Activated CD4-positive, alpha-beta T cell treated with anti-CD3 and anti-CD28 coated beads, Interleukin-2, Interleukin-6, amounts not matched to agents 100 ng/mL and 50 ng/mL, durations not matched to agents 16 hours and 8 hours (primary cell): ENCODE measurements around the gene KRTAP10-4.
"Not testable (repeated sequence)": the region's sequence is repeated elsewhere in the genome, so short reads cannot be mapped to it uniquely, and the experiment has no call there.

ENCODE experiments used
- DNase-seq: peaks from one replicate; pipeline ENCODE4 v3.0.0-alpha.2; 2020

The KRTAP10-4 gene, protein sequence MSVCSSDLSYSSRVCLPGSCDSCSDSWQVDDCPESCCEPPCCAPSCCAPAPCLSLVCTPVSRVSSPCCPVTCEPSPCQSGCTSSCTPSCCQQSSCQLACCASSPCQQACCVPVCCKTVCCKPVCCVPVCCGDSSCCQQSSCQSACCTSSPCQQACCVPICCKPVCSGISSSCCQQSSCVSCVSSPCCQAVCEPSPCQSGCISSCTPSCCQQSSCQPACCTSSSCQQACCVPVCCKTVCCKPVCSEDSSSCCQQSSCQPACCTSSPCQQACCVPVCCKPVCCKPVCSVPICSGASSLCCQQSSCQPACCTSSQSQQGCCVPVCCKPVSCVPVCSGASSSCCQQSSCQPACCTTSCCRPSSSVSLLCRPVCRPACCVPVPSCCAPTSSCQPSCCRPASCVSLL

DNA sequence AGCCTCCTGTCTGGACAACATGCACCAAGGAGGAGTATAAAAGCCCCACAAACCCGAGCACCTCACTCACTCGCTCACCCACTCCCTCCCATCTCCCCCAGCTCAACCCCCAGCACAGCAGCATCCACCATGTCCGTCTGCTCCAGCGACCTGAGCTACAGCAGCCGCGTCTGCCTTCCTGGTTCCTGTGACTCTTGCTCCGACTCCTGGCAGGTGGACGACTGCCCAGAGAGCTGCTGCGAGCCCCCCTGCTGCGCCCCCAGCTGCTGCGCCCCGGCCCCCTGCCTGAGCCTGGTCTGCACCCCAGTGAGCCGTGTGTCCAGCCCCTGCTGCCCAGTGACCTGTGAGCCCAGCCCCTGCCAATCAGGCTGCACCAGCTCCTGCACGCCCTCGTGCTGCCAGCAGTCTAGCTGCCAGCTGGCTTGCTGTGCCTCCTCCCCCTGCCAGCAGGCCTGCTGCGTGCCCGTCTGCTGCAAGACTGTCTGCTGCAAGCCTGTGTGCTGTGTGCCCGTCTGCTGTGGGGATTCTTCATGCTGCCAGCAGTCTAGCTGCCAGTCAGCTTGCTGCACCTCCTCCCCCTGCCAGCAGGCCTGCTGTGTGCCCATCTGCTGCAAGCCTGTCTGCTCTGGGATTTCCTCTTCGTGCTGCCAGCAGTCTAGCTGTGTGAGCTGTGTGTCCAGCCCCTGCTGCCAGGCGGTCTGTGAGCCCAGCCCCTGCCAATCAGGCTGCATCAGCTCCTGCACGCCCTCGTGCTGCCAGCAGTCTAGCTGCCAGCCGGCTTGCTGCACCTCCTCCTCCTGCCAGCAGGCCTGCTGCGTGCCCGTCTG is at the start of gene KRTAP10-4:
Gene KRTAP10-4, plus strand, starts transcription at position 100 of the 827 bp plus-strand sequence. Its CDS starts 30 bp downstream, at position 130.
- not testable (repeated sequence) for DNase-seq

DNA sequence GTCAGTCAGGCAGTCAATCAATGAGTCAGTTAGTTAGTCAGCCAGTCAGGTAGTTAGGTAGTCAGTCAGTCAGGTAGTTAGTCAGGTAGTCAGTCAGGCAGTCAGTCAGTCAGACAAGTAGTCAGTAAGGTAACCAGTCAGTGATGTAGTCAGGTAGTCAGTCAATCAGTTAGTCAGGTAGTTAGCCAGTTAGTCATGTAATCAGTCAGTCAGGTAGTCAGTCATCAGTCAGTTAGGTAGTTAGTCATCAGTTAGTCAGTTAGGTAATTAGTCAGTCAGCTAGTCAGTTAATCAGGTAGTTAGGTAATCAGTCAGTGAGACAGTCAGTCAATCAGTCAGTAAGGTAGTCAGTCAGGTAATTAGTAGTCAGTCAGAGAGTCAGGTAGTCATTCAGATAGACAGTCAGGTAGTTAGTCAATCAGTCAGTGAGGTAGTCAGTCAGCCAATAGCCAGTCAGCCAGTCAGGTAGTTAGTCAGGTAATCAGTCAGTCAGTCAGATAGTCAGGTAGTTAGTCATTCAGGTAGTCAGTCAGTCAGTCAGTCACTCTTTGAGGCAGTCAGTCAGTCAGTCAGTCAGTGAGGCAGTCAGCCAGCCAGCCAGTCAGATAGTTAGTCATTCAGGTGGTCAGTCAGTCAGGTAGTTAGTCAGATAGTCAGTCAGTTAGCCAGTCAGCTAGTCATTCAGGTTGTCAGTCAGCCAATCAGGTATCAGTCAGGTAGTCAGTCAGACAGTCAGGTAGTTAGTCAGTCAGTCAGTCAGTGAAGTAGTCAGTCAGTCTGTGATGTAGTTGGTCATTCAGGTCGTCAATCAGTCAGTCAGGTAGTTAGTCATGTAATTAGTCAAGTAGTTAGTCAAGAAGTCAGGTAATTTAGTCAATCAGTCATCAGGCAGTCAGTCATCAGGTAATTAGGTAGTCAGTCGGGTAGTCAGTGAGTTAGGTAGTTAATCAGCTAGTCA is 48.8 kb upstream of the KRTAP10-4 start:
- DNase-seq: no peak

DNA sequence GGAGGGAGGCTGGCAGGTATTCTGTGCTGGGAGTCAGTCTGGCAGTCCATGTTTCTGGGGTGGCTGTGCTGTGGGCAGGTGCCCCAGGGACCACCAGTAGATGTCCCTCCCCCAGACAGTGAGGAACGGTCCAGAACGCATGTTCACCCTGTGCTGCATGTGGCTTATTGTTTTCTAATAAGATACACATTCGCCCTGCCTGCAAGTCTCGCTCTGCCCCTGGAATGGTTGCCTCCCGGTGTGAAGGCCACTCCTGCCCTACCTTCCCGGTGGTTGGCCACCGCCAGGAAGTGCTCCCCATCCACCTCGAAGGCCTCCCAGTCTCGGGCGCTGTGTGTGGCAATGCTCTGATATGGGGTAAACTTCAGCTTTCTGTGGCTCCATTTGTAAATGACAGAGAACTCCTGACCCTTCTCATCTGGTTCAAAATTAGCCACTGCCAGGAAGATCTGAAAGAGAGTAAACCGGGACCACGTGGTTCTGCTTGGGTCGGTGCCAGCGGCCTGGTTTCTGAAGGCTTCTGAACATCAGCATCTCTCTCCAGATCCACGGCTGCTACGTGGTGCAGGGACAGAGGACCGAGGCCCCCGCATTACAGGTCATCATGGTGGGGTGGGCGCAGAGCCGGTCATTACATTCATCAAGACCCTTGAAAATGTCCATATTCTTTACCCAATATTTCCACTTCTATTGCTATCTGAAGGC is 48.0 kb upstream of the KRTAP10-4 start:
- no peak for DNase-seq

DNA sequence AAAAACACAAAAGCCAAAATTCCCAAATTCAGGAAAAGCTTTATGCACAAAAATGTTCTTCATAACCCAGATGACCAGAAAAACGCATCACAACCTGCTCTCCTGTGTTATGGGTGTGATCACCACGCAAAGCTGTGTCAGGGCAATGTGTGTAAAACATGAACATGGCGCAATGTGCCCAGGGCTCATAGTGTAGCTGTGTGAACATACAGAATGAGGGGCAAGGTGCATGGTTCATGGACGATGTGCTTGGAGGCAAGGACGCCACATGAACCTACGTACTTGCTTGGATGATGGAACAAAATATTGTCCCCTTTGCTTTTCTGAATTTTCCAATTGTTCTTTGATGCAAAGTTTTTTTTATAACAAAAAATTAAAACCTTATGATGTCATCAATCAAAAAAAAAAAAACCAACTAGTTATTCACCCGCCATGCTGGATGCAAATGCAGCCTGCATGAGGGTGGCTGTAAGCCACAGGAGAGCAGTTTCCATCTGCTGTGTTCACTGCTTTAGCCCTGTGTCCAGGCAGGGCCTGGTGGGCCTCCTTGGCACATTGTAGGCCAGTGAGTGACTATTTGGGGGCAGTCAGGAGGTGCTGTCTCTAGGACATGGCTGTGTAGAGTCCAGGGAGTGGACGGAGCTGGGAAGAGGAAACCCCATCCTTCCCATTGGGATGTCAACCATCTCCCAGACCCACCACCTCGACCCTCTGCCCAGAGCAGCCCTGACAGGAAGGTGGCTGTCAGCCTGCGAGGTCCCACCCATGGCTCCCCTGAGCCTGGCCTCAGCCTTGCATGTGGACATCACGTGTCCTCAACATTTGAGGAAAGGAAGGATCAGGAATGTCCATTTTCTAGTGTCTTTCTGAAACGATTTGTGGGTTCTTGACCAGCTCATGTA is 47.2 kb upstream of the KRTAP10-4 start:
- DNase-seq: no peak

DNA sequence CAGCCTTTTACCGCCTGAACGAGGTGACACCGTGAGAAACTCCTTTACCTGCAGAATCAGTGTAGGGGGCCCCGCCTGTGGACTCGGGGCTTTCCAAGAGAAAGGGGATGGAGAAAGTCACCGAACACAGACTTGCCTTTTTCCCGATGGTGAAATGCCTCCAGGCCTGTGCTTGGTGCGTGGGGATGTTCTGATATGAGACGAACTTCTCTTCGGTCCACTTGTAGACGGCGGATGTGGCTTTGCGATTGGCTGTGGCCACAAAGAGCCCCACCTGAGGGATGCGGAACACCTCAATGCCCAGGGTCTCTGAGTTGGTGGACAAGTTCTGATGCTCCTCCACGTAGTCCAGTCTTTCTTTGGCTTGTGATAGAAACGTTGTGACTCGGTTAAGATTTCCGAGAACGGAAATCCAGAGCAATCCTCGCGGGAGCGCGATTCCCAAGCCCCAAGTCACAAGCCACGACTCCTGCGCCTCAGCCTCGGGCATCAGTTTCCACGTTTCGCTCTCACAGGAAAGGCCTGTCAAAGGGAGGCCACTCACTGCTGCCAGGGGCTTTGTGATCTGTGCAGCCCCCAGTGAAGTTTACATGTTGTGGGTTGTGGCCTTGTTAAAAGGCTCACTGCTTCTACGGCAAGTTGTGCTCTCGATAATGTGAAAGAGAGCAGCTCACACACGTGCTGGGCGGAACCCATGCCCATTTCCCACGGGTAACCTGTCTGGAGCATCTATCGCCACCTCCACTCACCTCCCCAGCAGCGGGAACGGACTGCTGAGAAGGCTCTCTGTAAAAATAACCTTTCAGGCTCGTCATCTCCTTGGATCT is 46.2 kb upstream of the KRTAP10-4 start:
- DNase-seq: no peak

DNA sequence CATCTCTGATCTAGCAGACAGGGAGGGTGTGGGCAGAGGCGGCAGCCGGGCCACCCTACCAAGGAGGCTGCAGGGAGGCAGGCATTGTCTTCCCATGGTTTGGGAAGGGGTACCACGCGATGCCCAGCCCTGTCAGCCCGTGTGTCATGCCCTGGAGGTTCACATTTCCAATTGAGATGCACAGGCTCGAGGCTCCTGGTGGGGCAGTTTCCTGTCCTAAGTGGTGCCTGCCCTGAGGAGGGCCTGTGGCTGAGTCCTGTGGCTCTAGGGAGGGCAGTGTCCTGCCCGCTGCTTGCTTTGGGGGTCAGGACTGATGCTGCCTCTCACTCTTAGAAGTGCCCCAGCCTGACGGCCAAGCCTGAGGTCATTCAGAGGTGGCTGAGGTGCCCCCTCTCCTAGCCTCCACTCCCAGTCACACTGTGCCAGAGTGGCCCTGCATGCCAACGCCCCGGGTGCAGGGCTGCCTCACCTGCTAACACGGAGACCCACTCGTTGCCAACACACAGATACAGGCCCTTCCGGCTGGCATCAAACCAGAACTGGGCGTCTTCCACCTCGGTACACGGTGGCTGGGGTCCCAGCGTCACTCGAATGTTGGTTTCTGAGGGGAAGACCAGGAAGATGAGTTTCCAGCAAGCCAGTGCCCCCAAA is 45.4 kb upstream of the KRTAP10-4 start:
- no peak for DNase-seq

DNA sequence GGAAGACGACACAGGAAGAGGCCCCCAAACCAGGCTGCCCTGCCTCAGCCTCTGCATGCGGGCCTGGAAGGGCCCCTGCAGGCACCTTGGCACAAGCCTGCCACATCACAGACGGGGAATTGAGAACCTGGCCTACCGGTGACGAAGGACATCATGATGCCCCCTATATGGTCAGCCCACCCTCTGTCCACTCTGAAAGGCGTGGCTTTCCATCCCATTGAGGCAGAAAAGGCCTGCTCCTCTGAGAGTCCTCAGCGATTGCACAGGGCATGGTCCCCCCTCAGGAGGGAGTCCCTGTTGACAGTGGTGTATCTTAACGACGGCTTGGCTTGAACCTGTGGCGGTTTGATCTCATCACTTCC is 44.9 kb upstream of the KRTAP10-4 start:
- DNase-seq: no peak

DNA sequence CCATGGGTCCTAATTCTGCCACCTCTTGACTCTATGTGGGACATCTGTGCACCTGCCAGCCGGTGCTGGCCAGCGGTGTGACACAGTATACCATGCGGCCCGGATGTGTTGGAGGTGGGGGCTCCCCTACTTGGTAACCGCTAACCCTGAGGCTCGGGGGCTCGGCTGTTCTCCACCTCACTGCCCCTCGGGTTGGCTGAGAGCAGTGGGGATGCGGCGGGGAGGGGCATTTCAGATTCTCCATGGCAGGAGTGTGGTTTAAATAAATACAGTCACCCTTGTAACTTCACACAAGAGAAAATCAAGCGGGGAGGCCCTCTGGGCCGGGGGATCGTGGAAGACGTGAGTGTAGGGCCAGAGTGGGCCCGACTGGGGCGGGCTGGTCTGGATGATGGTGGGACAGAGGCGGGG is 44.5 kb upstream of the KRTAP10-4 start:
- DNase-seq: no peak

DNA sequence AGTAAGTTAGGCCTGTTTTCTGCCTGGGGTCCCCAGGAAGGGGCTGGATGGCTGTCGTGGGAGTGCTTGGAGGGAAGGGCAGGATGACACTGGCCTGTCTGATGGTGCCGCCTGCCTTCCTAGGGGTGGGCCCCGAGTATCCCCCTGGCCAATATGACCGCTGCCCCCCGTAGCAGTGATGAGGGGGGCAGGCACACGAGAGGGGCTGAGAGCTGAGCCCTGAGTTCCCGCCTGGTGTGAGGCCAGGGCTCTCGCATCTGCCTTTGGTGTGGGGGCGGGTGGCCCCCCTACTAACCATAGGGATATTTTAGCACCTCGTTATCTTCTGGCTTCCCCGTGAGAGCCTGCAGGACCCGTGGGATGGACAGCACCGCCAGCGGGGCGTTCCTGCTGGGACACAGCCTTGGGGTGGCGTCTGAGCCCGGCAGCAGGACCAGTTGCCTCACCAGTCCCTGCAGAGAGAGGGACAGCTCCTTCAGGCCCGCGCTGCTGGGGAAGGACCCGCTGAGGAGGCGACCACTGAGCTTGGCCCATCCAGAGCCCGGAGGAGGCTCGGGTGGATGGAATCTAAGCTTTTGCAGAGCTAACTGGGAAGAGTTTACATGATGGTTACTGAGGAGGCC is 43.9 kb upstream of the KRTAP10-4 start:
- DNase-seq: no peak

DNA sequence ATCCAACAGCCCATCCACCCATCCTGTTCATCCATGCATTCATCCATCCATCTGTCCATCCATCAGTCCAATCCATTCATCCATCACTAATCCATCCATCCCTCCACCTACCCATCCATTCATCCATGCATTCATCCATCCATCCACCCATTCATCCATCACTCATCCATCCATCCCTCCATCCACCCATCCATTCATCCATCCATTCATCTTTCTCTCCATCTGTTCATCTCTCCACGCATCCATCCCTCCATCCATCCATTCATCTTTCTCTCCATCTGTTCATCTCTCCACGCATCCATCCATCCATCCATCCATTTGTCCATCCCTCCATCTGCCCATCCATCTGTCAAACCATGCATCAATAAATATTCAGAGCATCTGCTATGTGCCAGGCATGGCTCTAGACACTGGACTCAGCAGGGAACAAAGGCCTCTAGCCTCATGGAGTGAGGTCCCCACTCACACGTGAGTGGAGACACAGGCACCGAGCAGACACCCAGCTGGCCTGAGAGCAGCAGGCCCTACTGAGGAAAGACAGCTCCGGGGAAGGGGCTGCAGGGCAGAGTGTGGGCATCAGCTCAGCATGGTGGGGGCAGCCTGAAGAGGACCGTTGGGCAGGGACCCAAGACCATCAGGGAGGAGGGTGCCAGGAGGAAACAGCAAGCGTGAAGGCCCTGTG is 43.2 kb upstream of the KRTAP10-4 start:
- DNase-seq: no peak

DNA sequence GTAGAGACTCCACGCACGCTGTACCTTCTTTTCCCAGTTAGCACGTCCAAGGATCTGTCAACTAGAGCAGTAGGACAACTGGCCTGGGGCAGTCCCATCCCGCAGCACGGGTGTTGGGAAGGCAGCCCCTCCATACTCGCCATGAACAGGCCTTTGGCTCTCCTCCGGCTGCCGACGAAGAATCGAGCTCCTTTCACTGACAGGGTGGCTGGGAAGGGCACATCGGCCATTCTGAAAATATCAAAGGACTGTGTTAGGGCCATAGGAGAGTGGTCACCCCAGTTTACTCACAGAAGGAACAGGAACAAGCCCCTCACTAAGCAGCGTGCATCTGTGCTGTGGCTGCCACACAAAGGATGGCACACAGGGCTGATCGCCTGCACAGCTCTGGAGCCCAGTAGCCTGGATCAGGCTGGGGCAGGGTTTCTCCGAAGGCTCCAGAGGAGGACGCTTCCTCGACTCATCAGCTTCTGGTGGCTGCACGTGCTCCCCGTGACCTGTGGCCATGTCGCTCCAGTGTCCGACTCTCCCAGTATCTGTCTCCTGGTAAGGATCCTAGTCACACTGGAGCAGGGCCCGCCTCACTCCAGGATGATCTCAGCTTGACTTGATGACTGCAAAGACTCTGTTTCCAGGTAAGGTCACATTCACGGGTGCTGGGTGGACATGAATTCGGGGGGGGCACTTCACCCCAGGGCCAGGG is 42.5 kb upstream of the KRTAP10-4 start:
- no peak for DNase-seq

DNA sequence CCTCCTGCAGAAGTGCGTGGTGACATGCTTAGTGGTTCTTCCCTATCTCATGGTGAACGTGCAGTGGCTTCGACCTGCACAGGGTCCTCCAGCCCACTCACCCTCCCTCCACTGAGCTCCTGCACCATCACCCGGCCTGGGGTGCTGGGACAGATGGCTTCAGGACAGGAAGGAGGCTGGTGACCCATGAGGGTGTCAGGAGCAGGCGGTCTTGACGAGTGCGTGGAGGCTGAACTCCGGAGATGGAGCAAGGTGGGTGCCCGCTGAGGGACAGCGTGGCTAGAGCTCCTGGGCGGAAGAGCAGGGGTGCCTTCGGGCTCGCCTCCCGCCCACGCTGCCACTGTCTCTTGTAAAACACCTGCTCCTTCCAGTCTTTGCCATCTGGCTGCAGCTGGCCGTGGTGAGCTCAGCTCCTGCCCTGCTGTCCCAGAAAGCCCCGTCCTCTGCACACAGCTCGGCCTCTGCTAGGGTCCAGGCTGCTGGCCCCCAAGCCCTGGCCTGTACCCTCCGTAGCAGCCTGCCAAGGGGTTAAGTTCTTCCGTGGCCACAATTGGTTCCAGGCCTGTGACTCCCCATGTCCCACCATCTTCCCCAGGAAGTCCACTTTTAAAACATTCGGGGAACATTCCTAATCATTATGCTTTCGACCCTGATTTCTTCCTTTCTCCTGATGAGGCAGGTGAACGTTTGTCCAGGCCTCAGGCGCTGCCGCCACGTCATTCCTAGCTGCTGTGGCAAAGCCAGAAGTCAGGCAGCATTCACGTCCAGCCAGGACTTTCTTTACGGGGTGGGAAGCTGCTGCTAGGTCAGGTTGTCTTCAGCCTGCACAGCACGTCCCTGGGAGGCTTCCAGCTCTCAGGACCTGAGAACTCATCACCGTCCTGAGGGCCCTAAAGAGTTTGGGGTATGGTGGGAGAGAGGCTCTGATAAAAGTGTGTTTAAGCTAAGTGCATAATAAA is 41.6 kb upstream of the KRTAP10-4 start:
- DNase-seq: no peak

DNA sequence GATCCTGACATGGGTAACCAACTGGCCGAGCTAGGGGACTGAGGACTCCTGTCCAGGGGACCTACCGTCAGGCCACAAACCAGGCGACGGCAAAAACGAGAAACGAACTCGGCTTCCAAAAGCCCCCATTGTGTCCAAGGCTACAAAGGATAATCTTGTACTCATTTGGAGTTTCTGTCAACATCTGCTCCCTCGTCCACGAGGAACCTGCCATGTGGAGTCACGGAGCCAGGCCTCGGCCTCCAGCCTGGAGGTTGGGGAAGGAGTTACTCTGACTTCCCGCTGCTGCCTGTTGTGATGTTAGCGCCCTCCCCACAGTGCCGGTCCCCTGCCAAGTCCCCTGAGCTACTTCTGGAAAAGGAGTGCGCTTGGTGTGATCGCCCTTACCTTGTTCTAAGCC is 40.8 kb upstream of the KRTAP10-4 start:
- DNase-seq: no peak

DNA sequence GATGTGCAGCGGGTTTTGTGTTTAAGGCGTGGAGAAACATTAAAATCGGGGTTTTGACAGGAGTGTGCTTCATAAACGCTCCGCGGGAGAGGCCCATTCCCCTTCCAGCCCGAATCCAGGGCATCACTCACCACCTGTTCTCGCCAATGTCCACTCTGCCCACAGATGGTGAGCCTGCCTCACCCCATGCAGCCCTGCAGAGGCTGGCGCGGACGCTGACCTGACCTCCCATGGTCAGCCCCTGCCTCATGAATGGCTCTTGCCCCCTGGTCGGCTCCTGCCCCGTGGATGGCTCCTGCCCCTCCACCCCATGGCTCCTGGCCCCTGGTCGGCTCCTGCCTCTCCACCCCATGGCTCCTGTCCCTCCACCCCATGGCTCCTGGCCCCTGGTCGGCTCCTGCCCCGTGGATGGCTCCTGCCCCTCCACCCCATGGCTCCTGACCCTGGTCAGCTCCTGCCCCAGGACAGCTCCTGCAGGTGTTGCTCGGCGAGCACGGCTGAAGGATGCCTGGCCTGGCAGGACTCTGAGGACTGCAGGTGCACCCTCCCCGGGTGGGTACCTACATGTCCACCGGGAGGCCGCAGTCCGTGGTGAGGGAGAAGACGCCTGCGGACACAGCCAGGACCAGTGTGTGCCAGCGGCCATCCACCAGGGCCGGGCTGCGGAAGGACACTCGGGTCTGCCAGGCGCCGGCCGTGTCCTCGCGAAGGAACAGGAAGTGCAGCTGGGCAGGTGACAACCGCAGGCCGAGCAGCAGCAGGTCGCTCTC is 40.2 kb upstream of the KRTAP10-4 start:
- no peak for DNase-seq

DNA sequence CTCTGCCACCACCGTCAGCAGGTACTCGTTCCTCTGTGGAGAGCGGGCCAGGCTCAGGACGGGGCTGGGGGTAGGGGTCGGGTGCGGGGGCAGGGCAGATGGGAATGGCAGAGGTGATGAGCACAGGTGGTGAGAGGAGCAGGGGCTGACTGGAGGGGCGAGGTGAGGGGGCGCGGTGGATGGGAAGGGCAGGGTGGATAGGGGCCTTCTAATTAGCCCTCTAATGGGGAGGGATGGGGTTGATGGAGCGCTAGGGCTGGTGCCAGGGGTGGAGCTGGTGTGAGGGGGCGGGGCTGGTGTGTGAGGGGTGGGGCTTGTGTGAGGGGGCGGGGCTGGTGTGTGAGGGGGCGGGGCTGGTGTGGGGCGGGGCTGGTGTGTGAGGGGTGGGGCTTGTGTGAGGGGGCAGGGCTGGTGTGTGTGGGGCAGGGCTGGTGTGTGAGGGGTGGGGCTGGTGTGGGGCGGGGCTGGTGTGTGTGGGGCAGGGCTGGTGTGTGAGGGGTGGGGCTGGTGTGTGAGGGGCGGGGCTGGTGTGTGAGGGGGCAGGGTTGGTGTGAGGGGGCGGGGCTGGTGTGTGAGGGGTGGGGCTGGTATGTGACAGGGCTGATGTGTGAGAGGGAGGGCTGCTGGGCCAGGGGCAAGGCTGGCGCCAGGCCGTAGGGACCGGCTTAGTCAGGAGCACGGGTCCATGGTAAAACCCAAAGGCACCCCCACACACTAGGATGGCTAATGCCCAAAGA is 39.5 kb upstream of the KRTAP10-4 start:
- DNase-seq: no peak
